Measurements from ENCODE around the gene SLC25A25. TPM values are rescaled to one million over a fixed set of nuclear protein-coding genes. Genes with fewer than 3 reads are reported as not detected.

SLC25A25 gene
- total RNA-seq, 1 donor from 2014 or later, result 64.7 TPM

- DNase-seq, result no peak
These were observed 46.5 kb downstream of the SLC25A25 start for GRCh38 chr9:128114326-128115186.

- DNase-seq, result no peak
These were observed 47.4 kb downstream of the SLC25A25 start for GRCh38 chr9:128115187-128116103.

- DNase-seq, result no peak
These were observed 48.4 kb downstream of the SLC25A25 start for GRCh38 chr9:128116104-128117083.

GRCh38 chr9:128117613-128118471, 49.8 kb downstream of the SLC25A25 start:
- peak; percentile 94 for DNase-seq

- DNase-seq, result no peak
These were observed 50.4 kb downstream of the SLC25A25 start for GRCh38 chr9:128118472-128118857.

- DNase-seq, result no peak
These were observed 51.1 kb downstream of the SLC25A25 start for GRCh38 chr9:128118971-128119665.

GRCh38 chr9:128120061-128120740, 52.2 kb downstream of the SLC25A25 start:
- no peak for DNase-seq

GRCh38 chr9:128120741-128121465, 52.9 kb downstream of the SLC25A25 start:
- DNase-seq, result no peak

- DNase-seq, result no peak
These were observed 53.4 kb downstream of the SLC25A25 start for GRCh38 chr9:128121466-128121810.

GRCh38 chr9:128121924-128122808, 54.1 kb downstream of the SLC25A25 start:
- no peak for DNase-seq

- no peak for DNase-seq
These were observed 54.8 kb downstream of the SLC25A25 start for GRCh38 chr9:128122809-128123175.

- no peak for DNase-seq
These were observed 55.5 kb downstream of the SLC25A25 start for GRCh38 chr9:128123451-128124080.

- DNase-seq, result no peak
These were observed 56.4 kb downstream of the SLC25A25 start for GRCh38 chr9:128124451-128124850.

- peak; percentile 74 for DNase-seq
These were observed 57.0 kb downstream of the SLC25A25 start for GRCh38 chr9:128124873-128125579.

- no peak for DNase-seq
These were observed 57.7 kb downstream of the SLC25A25 start for GRCh38 chr9:128125580-128126354.

GRCh38 chr9:128127568-128127989, 59.5 kb downstream of the SLC25A25 start, which contains the start of gene PTGES2:
TSS of gene PTGES2 (minus strand) at chr9:128127729. CDS start at chr9:128127717, 12 bp downstream.
- peak; percentile 91 for DNase-seq

Data from dermis blood vessel endothelial cell (primary cell).